A549 (cell line): ENCODE data around the gene ZC3H10. TPM values are rescaled to one million over a fixed set of nuclear protein-coding genes. Genes with fewer than 3 reads are reported as not detected.

Experiments used
- BHLHE40 ChIP-seq: IDR thresholded peaks from 2 replicates; pipeline ENCODE4 v1.6.1; 2012; ENCODE audit warnings: low read depth, low read length, inconsistent platforms
- CBX2 ChIP-seq: fragments of 200-600 bp; sonication (generic); IDR thresholded peaks from 2 replicates; pipeline ENCODE4 v1.6.1; 2016; ENCODE audit warnings: low read depth, mild to moderate bottlenecking, borderline replicate concordance
- CBX8 ChIP-seq: fragments of 200-600 bp; sonication (generic); IDR thresholded peaks from 2 replicates; pipeline ENCODE4 v1.6.1; 2016
- CEBPB ChIP-seq, 2 experiments: fragments of >200 bp in 1 of 2; sonication (Bioruptor Twin) in 1 of 2; formaldehyde crosslinking in 1 of 2; IDR thresholded peaks; 2 replicates each; pipeline ENCODE4 v1.6.1; 2012 to 2016
- CHD2 ChIP-seq: fragments of 150-350 bp; IDR thresholded peaks from 2 replicates; pipeline ENCODE4 v1.6.1; 2014; ENCODE audit warnings: low read length; ENCODE audit not compliant: partially characterized antibody
- EHMT2 ChIP-seq: fragments of 200-600 bp; sonication (generic); IDR thresholded peaks from 2 replicates; pipeline ENCODE4 v1.6.1; 2016; ENCODE audit warnings: antibody characterized with exemption, low read depth, mild to moderate bottlenecking, moderate library complexity
- FOSL2 ChIP-seq, 2 experiments: fragments of 450-650 bp in 1 of 2; fragments of >200 bp in 1 of 2; sonication (Bioruptor Twin) in 1 of 2; formaldehyde crosslinking; IDR thresholded peaks; 2 replicates each; pipeline versions ENCODE4 v1.5.0 to v1.6.1; 2016 to 2020; ENCODE audit warnings: mild to moderate bottlenecking in 1 of 2, moderate library complexity in 1 of 2
- FOXS1 ChIP-seq: fragments of 250-450 bp; sonication (Bioruptor Pico); IDR thresholded peaks from 2 replicates; pipeline ENCODE4 v1.5.0; 2020; ENCODE audit warnings: mild to moderate bottlenecking, moderate library complexity
- GATA3 ChIP-seq: IDR thresholded peaks from 2 replicates; pipeline ENCODE4 v1.6.1; 2012; ENCODE audit warnings: borderline replicate concordance
- HOXA7 ChIP-seq: fragments of 250-450 bp; sonication (Bioruptor Pico); IDR thresholded peaks from 2 replicates; pipeline ENCODE4 v1.5.0; 2020; ENCODE audit warnings: mild to moderate bottlenecking, moderate library complexity
- JUN ChIP-seq, 2 experiments: fragments of >200 bp; sonication (Bioruptor Twin); formaldehyde crosslinking; IDR thresholded peaks; 2 replicates in 1 of 2; 3 replicates in 1 of 2; pipeline ENCODE4 v1.6.1; 2016 to 2017
- MAFK ChIP-seq: fragments of 450-650 bp; IDR thresholded peaks from 2 replicates; pipeline ENCODE4 v1.6.1; 2014; ENCODE audit not compliant: partially characterized antibody
- MYC ChIP-seq: IDR thresholded peaks from 2 replicates; pipeline ENCODE4 v1.6.1; 2012; ENCODE audit warnings: mild to moderate bottlenecking, inconsistent platforms, low read length, improper control_type of control experiment, borderline replicate concordance
- NFE2L2 ChIP-seq: fragments of 150-350 bp; conservative IDR thresholded peaks from 2 replicates; pipeline ENCODE4 v1.6.1; 2014; ENCODE audit warnings: low read length
- NR3C1 ChIP-seq: fragments of >200 bp; sonication (Bioruptor Twin); formaldehyde crosslinking; IDR thresholded peaks from 3 replicates; pipeline ENCODE4 v1.6.1; 2017
- POLR2AphosphoS2 ChIP-seq: conservative IDR thresholded peaks from 2 replicates; pipeline ENCODE4 v1.6.1; 2012; ENCODE audit warnings: low read length, improper control_type of control experiment, inconsistent platforms
- RAD21 ChIP-seq, 2 experiments: fragments of >200 bp in 1 of 2; sonication (Bioruptor Twin) in 1 of 2; formaldehyde crosslinking in 1 of 2; IDR thresholded peaks in 1 of 2; conservative IDR thresholded peaks in 1 of 2; 2 replicates in 1 of 2; 3 replicates in 1 of 2; pipeline ENCODE4 v1.6.1; 2012 to 2018; ENCODE audit warnings: inconsistent platforms in 1 of 2
- RARB ChIP-seq: fragments of 250-450 bp; sonication (Bioruptor Pico); IDR thresholded peaks from 2 replicates; pipeline ENCODE4 v1.8.0; 2021; ENCODE audit warnings: mild to moderate bottlenecking, moderate library complexity
- SMC3 ChIP-seq: fragments of >200 bp; sonication (Bioruptor Twin); formaldehyde crosslinking; IDR thresholded peaks from 3 replicates; pipeline ENCODE4 v1.6.1; 2018; ENCODE audit warnings: inconsistent platforms
- TFCP2L1 ChIP-seq: fragments of 250-450 bp; sonication (Bioruptor Pico); IDR thresholded peaks from 2 replicates; pipeline ENCODE4 v1.5.0; 2021; ENCODE audit warnings: mild to moderate bottlenecking
- TP53 ChIP-seq: fragments of 250-450 bp; sonication (Bioruptor Pico); IDR thresholded peaks from 2 replicates; pipeline ENCODE4 v1.5.0; 2021; ENCODE audit warnings: mild to moderate bottlenecking, moderate library complexity
- polyA plus RNA-seq, 4 experiments: library from polyadenylated mRNA; depleted of rRNA in 3 of 4; stranded (reverse); fragments of >200 nt; fragmentation: RNase III in 1 of 4; extraction: RNeasy Plus Mini Kit Qiagen cat#74134 plus additional on column Dnase treatment in 1 of 4; gene quantifications; 2 replicates in 3 of 4; 3 replicates in 1 of 4; pipeline ENCODE4 v1.2.3, GENCODE V29; 2011 to 2017
- TF ChIP-seq, protein P1 (sequence below): fragments of 150-350 bp; IDR thresholded peaks from 2 replicates; pipeline ENCODE4 v1.6.1; 2014; ENCODE audit warnings: low read depth, mild to moderate bottlenecking, low read length
- TF ChIP-seq, protein P2 (sequence below): IDR thresholded peaks from 2 replicates; pipeline ENCODE4 v1.6.1; 2012
- TF ChIP-seq, protein P3 (sequence below): fragments of >200 bp; sonication (Bioruptor Twin); formaldehyde crosslinking; IDR thresholded peaks from 2 replicates; pipeline ENCODE4 v1.6.1; 2016
- TF ChIP-seq, protein P4 (sequence below): fragments of 250-450 bp; sonication (Bioruptor Pico); IDR thresholded peaks from 2 replicates; pipeline ENCODE4 v1.5.0; 2021; ENCODE audit warnings: mild to moderate bottlenecking, moderate library complexity, borderline replicate concordance
- TF ChIP-seq, protein P5 (sequence below): IDR thresholded peaks from 2 replicates; pipeline ENCODE4 v1.6.1; 2012; ENCODE audit warnings: low read depth, borderline replicate concordance
- TF ChIP-seq, protein P6 (sequence below): fragments of 450-650 bp; IDR thresholded peaks from 2 replicates; pipeline ENCODE4 v1.6.1; 2014; ENCODE audit warnings: antibody characterized with exemption
- TF ChIP-seq, protein P7 (sequence below): IDR thresholded peaks from 2 replicates; pipeline ENCODE4 v1.6.1; 2012
- TF ChIP-seq, protein P8 (sequence below): fragments of 200-600 bp; sonication (generic); IDR thresholded peaks from 2 replicates; pipeline ENCODE4 v1.6.1; 2016; ENCODE audit warnings: antibody characterized with exemption, mild to moderate bottlenecking, moderate library complexity
- TF ChIP-seq, protein P9 (sequence below): fragments of >200 bp; sonication (Bioruptor Twin); formaldehyde crosslinking; IDR thresholded peaks from 3 replicates; pipeline ENCODE4 v1.5.1; 2016

Gene ZC3H10
- polyA plus RNA-seq, 2 of the 4 experiments (the other 2 are of a cell fraction) = 2.1 to 3.2 TPM

DNA sequence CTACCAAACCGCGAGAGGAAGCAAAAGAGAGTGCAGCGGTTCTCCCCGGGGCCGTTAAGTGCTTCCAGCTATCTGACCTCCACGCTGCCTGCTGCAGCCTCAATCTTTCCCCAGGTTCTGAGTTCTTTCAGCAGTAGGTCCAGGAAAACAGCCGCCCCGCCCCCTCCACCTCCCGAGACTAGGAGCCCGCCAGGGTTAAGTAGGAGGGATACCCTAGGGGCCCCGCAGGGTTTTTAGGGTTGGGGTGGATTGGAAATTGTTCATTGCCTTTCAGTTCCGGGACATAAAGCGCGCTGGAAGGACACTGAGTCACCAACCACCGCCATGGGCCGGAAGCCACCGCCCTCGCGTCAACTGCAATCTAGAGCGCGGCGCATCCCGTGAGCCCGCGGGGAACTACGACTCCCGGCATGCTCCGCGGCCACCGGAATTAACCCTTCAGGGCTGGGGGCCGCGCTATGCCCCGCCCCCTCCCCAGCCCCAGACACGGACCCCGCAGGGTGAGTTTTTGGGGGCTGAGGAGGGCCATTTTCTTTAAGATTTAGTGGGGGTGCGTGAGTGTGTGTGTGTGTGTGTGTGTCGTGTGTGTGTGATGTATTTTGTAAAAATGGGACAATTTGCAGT is 34.2 kb downstream of the ZC3H10 start, which contains the start of gene MYL6B (continued):
- TF ChIP-seq, protein P1, sequence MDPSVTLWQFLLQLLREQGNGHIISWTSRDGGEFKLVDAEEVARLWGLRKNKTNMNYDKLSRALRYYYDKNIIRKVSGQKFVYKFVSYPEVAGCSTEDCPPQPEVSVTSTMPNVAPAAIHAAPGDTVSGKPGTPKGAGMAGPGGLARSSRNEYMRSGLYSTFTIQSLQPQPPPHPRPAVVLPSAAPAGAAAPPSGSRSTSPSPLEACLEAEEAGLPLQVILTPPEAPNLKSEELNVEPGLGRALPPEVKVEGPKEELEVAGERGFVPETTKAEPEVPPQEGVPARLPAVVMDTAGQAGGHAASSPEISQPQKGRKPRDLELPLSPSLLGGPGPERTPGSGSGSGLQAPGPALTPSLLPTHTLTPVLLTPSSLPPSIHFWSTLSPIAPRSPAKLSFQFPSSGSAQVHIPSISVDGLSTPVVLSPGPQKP = no peak
- TF ChIP-seq HOXA7 (CRISPR knock-in tag) = 0 out of 2 replicates have a peak, but pooled peaks have one; percentile 28
- no peak for TF ChIP-seq RARB (CRISPR knock-in tag)
- no peak for TF ChIP-seq TP53 (CRISPR knock-in tag)
- TF ChIP-seq, protein P2, sequence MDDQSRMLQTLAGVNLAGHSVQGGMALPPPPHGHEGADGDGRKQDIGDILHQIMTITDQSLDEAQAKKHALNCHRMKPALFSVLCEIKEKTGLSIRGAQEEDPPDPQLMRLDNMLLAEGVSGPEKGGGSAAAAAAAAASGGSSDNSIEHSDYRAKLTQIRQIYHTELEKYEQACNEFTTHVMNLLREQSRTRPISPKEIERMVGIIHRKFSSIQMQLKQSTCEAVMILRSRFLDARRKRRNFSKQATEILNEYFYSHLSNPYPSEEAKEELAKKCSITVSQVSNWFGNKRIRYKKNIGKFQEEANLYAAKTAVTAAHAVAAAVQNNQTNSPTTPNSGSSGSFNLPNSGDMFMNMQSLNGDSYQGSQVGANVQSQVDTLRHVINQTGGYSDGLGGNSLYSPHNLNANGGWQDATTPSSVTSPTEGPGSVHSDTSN = peak; percentile 46; the same call in 1 of the 2 replicates
- TF ChIP-seq, protein P3, sequence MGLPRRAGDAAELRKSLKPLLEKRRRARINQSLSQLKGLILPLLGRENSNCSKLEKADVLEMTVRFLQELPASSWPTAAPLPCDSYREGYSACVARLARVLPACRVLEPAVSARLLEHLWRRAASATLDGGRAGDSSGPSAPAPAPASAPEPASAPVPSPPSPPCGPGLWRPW = no peak
- no peak for TF ChIP-seq MAFK
- TF ChIP-seq NFE2L2 = no peak
- TF ChIP-seq, protein P4, sequence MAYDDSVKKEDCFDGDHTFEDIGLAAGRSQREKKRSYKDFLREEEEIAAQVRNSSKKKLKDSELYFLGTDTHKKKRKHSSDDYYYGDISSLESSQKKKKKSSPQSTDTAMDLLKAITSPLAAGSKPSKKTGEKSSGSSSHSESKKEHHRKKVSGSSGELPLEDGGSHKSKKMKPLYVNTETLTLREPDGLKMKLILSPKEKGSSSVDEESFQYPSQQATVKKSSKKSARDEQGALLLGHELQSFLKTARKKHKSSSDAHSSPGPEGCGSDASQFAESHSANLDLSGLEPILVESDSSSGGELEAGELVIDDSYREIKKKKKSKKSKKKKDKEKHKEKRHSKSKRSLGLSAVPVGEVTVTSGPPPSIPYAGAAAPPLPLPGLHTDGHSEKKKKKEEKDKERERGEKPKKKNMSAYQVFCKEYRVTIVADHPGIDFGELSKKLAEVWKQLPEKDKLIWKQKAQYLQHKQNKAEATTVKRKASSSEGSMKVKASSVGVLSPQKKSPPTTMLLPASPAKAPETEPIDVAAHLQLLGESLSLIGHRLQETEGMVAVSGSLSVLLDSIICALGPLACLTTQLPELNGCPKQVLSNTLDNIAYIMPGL = no peak
- TF ChIP-seq, protein P5, sequence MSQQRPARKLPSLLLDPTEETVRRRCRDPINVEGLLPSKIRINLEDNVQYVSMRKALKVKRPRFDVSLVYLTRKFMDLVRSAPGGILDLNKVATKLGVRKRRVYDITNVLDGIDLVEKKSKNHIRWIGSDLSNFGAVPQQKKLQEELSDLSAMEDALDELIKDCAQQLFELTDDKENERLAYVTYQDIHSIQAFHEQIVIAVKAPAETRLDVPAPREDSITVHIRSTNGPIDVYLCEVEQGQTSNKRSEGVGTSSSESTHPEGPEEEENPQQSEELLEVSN = no peak
- no peak for TF ChIP-seq CBX2
- TF ChIP-seq, protein P6, sequence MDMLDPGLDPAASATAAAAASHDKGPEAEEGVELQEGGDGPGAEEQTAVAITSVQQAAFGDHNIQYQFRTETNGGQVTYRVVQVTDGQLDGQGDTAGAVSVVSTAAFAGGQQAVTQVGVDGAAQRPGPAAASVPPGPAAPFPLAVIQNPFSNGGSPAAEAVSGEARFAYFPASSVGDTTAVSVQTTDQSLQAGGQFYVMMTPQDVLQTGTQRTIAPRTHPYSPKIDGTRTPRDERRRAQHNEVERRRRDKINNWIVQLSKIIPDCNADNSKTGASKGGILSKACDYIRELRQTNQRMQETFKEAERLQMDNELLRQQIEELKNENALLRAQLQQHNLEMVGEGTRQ = no peak
- no peak for TF ChIP-seq CEBPB (IDR thresholded peaks at IDR 0.05)
- TF ChIP-seq POLR2AphosphoS2 = no peak
- no peak for TF ChIP-seq CBX8
- TF ChIP-seq RAD21 (conservative IDR thresholded peaks at IDR 0.05 in 1 of 2, IDR thresholded peaks at IDR 0.05 in 1 of 2) = no peak
- TF ChIP-seq, protein P7, sequence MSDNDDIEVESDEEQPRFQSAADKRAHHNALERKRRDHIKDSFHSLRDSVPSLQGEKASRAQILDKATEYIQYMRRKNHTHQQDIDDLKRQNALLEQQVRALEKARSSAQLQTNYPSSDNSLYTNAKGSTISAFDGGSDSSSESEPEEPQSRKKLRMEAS = peak; percentile 42
- 0 out of 2 replicates have a peak, but pooled peaks have one; percentile 33 for TF ChIP-seq MYC
- TF ChIP-seq FOXS1 = no peak
- TF ChIP-seq CHD2 = no peak
- no peak for TF ChIP-seq GATA3
- TF ChIP-seq FOSL2 (IDR thresholded peaks at IDR 0.05) = peak; percentile 42; the same call in 1 of the 2 replicates
- TF ChIP-seq FOSL2 (CRISPR knock-in tag; IDR thresholded peaks at IDR 0.05) = peak; percentile 85
- TF ChIP-seq NR3C1 = no peak
- TF ChIP-seq JUN (IDR thresholded peaks at IDR 0.05) = peak; percentile 84 to 87
- no peak for TF ChIP-seq EHMT2
- TF ChIP-seq, protein P8, sequence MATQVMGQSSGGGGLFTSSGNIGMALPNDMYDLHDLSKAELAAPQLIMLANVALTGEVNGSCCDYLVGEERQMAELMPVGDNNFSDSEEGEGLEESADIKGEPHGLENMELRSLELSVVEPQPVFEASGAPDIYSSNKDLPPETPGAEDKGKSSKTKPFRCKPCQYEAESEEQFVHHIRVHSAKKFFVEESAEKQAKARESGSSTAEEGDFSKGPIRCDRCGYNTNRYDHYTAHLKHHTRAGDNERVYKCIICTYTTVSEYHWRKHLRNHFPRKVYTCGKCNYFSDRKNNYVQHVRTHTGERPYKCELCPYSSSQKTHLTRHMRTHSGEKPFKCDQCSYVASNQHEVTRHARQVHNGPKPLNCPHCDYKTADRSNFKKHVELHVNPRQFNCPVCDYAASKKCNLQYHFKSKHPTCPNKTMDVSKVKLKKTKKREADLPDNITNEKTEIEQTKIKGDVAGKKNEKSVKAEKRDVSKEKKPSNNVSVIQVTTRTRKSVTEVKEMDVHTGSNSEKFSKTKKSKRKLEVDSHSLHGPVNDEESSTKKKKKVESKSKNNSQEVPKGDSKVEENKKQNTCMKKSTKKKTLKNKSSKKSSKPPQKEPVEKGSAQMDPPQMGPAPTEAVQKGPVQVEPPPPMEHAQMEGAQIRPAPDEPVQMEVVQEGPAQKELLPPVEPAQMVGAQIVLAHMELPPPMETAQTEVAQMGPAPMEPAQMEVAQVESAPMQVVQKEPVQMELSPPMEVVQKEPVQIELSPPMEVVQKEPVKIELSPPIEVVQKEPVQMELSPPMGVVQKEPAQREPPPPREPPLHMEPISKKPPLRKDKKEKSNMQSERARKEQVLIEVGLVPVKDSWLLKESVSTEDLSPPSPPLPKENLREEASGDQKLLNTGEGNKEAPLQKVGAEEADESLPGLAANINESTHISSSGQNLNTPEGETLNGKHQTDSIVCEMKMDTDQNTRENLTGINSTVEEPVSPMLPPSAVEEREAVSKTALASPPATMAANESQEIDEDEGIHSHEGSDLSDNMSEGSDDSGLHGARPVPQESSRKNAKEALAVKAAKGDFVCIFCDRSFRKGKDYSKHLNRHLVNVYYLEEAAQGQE = peak; percentile 35
- no peak for TF ChIP-seq TFCP2L1 (CRISPR knock-in tag)
- TF ChIP-seq BHLHE40 = peak; percentile 58
- TF ChIP-seq, protein P9, sequence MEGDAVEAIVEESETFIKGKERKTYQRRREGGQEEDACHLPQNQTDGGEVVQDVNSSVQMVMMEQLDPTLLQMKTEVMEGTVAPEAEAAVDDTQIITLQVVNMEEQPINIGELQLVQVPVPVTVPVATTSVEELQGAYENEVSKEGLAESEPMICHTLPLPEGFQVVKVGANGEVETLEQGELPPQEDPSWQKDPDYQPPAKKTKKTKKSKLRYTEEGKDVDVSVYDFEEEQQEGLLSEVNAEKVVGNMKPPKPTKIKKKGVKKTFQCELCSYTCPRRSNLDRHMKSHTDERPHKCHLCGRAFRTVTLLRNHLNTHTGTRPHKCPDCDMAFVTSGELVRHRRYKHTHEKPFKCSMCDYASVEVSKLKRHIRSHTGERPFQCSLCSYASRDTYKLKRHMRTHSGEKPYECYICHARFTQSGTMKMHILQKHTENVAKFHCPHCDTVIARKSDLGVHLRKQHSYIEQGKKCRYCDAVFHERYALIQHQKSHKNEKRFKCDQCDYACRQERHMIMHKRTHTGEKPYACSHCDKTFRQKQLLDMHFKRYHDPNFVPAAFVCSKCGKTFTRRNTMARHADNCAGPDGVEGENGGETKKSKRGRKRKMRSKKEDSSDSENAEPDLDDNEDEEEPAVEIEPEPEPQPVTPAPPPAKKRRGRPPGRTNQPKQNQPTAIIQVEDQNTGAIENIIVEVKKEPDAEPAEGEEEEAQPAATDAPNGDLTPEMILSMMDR = no peak
- TF ChIP-seq SMC3 = no peak
